Naive thymus-derived CD4-positive, alpha-beta T cell (primary cell): Measurements from ENCODE around the gene ADAMTS17. TPM values are rescaled to one million over a fixed set of nuclear protein-coding genes. Genes with fewer than 3 reads are reported as not detected.
A peak's percentile ranks its signal among the peaks of the same experiment; 100 is the strongest.

Experiments
- ATAC-seq: fragments of 150-1000 bp; cut with Tn5 transposase; 2 replicates; pipeline ENCODE4 v1.10.0; 2021; ENCODE audit warnings: mild to moderate bottlenecking, moderate library complexity
- CTCF ChIA-PET: fragments of 350-600 bp; sonication (Branson Sonifier 250); formaldehyde crosslinking; loops from one replicate; lab custom pipeline; 2021; ENCODE audit warnings: antibody characterized with exemption; lab: Charles Lee
- POLR2A ChIA-PET: fragments of 350-600 bp; sonication (Branson Sonifier 250); formaldehyde crosslinking; loops from one replicate; lab custom pipeline; 2021; ENCODE audit warnings: antibody characterized with exemption, inconsistent platforms; lab: Charles Lee
- DNase-seq, 9 donors: peaks; one replicate each; pipeline versions ENCODE4 v3.0.0 to v3.0.0-alpha.2; 2020 to 2022; ENCODE audit warnings: mixed read lengths in 1 of 9
- H3K27ac ChIP-seq: one replicate; pipeline ENCODE4 v1.7.0; 2013; ENCODE audit warnings: mild to moderate bottlenecking, low read depth, low read length, moderate library complexity
- H3K27me3 ChIP-seq, 2 donors: one replicate each; pipeline ENCODE4 v1.7.0; 2013; ENCODE audit warnings: low read length in 2 of 2, mild to moderate bottlenecking in 2 of 2, moderate library complexity in 2 of 2; ENCODE audit not compliant: control insufficient read depth in 2 of 2, insufficient read depth in 2 of 2
- H3K36me3 ChIP-seq, 3 experiments: 1 replicate in 2 of 3; 2 replicates in 1 of 3; pipeline ENCODE4 v1.7.0; 2013; ENCODE audit warnings: low read length in 3 of 3, mild to moderate bottlenecking in 3 of 3, moderate library complexity in 1 of 3; ENCODE audit not compliant: insufficient read depth in 3 of 3, control insufficient read depth in 2 of 3
- H3K4me1 ChIP-seq, 2 donors: one replicate each; pipeline ENCODE4 v1.7.0; 2013; ENCODE audit warnings: low read length in 2 of 2, mild to moderate bottlenecking in 2 of 2, moderate library complexity in 1 of 2; ENCODE audit not compliant: control insufficient read depth in 2 of 2, insufficient read depth in 2 of 2
- H3K4me3 ChIP-seq: 2 replicates; pipeline ENCODE4 v1.7.0; 2013; ENCODE audit warnings: mild to moderate bottlenecking, low read length
- H3K9me3 ChIP-seq, 3 experiments: 1 replicate in 2 of 3; 2 replicates in 1 of 3; pipeline ENCODE4 v1.7.0; 2013; ENCODE audit warnings: low read length in 3 of 3; ENCODE audit not compliant: control insufficient read depth in 2 of 3
- H3K27ac Mint-ChIP-seq, 9 donors: one replicate each; pipeline ENCODE4 v1.8.0; 2020 to 2022; ENCODE audit warnings: mixed read lengths in 9 of 9, mild to moderate bottlenecking in 8 of 9, moderate library complexity in 5 of 9, inconsistent platforms in 2 of 9
- H3K27me3 Mint-ChIP-seq, 5 donors: one replicate each; pipeline ENCODE4 v1.8.0; 2021 to 2022; ENCODE audit warnings: mixed read lengths in 5 of 5, mild to moderate bottlenecking in 1 of 5
- H3K36me3 Mint-ChIP-seq, 5 donors: one replicate each; pipeline ENCODE4 v1.8.0; 2020 to 2022; ENCODE audit warnings: mixed read lengths in 5 of 5, mild to moderate bottlenecking in 3 of 5, inconsistent platforms in 1 of 5
- H3K4me1 Mint-ChIP-seq, 7 donors: one replicate each; pipeline ENCODE4 v1.8.0; 2020 to 2022; ENCODE audit warnings: mixed read lengths in 7 of 7, mild to moderate bottlenecking in 3 of 7, inconsistent platforms in 1 of 7
- H3K4me3 Mint-ChIP-seq, 10 donors: one replicate each; pipeline ENCODE4 v1.8.0; 2020 to 2022; ENCODE audit warnings: mild to moderate bottlenecking in 10 of 10, mixed read lengths in 10 of 10, moderate library complexity in 6 of 10, inconsistent platforms in 2 of 10
- H3K9me3 Mint-ChIP-seq, 11 donors: one replicate each; pipeline ENCODE4 v1.8.0; 2020 to 2022; ENCODE audit warnings: mixed read lengths in 11 of 11, mild to moderate bottlenecking in 4 of 11, inconsistent platforms in 1 of 11, moderate library complexity in 1 of 11
- intact Hi-C, 2 donors: fragments of 100-400 bp; cut with micrococcal nuclease; formaldehyde crosslinking; loops; one replicate each; pipeline ENCODE4 v1.15.1; 2023
- polyA plus RNA-seq, 2 donors: library from polyadenylated mRNA; unstranded; fragments of 300-500 nt; fragmentation: Illumina TruSeq; gene quantifications; one replicate each; pipeline ENCODE4 v1.2.3, GENCODE V29; 2021
- total RNA-seq, 6 experiments: library from RNA in 5 of 6; stranded (reverse) in 5 of 6; gene quantifications; 1 replicate in 5 of 6; 2 replicates in 1 of 6; pipeline ENCODE4 v1.2.3 and lab custom pipeline; 2021 to 2026

ADAMTS17 gene
- total and polyA plus RNA-seq, 7 experiments from 2014 or later = 1.5 to 13.5 (median 3.2) TPM

- ChIA-PET POLR2A (no interaction called here), CTCF (no interaction called here)
- no peak overlapping the region for H3K27ac ChIP-seq
- H3K36me3 Mint-ChIP-seq = peaks cover 0 to 21% (median 8%) of the 10 kb centered on the region in 5 donors
- peaks cover 6 to 18% of the 10 kb centered on the region in 2 donors for H3K4me1 ChIP-seq
- no peaks in the 10 kb centered on the region for H3K9me3 Mint-ChIP-seq
- no peak for ATAC-seq
- peak overlapping the region in 7 of 9 donors; percentile 32 to 91 (median 56) for H3K27ac Mint-ChIP-seq
- H3K36me3 ChIP-seq = no peaks in the 10 kb centered on the region
- no peaks in the 10 kb centered on the region for H3K27me3 ChIP-seq
- no peak overlapping the region for H3K4me3 ChIP-seq
- H3K27me3 Mint-ChIP-seq = no peaks in the 10 kb centered on the region
- no peak for DNase-seq
- no peaks in the 10 kb centered on the region for H3K9me3 ChIP-seq
- H3K4me1 Mint-ChIP-seq = peaks cover 17 to 65% (median 51%) of the 10 kb centered on the region in 7 donors
- intact Hi-C loops = loop anchor here in 1 of 2 donors (5.0 kb wide), 1 partner anchor 225 kb away; no protein-coding TSS in a partner anchor
- peak overlapping the region in 9 of 10 donors; percentile 54 to 81 (median 62) for H3K4me3 Mint-ChIP-seq
Observed at GRCh38 chr15:100112061-100112420, 229.7 kb downstream of the ADAMTS17 start.

GRCh38 chr15:100111125-100112060, 230.4 kb downstream of the ADAMTS17 start:
- intact Hi-C loops = loop anchor here (2.0 to 5.0 kb wide), 2 partner anchors 226 to 227 kb away; no protein-coding TSS in a partner anchor
- DNase-seq (peak in 5 of 9 donors; percentile 7 to 30 (median 13)), ATAC-seq (peak; percentile 51)
- Histone ChIP-seq H3K9me3 (no peaks in the 10 kb centered on the region), H3K27ac (peak overlapping the region; percentile 18), H3K36me3 (no peaks in the 10 kb centered on the region), H3K4me3 (no peak overlapping the region), H3K27me3 (no peaks in the 10 kb centered on the region), H3K4me1 (peaks cover 6 to 18% of the 10 kb centered on the region in 2 donors)
- peak overlapping the region; percentile 54 to 81 (median 65) for H3K4me3 Mint-ChIP-seq
- peaks cover 17 to 65% (median 51%) of the 10 kb centered on the region in 7 donors for H3K4me1 Mint-ChIP-seq
- CTCF ChIA-PET = interaction anchor here (0.9 kb wide), 1 partner anchor 229 kb away, joined by 4 read pairs; no protein-coding TSS in a partner anchor
- peak overlapping the region in 8 of 9 donors; percentile 1 to 91 (median 53) for H3K27ac Mint-ChIP-seq
- POLR2A ChIA-PET = no interaction called here
- no peaks in the 10 kb centered on the region for H3K27me3 Mint-ChIP-seq
- no peaks in the 10 kb centered on the region for H3K9me3 Mint-ChIP-seq
- peaks cover 0 to 24% (median 8%) of the 10 kb centered on the region in 5 donors for H3K36me3 Mint-ChIP-seq

- Histone ChIP-seq H3K4me3 (no peak overlapping the region), H3K4me1 (peaks cover 6 to 18% of the 10 kb centered on the region in 2 donors), H3K27ac (no peak overlapping the region), H3K27me3 (no peaks in the 10 kb centered on the region), H3K9me3 (no peaks in the 10 kb centered on the region), H3K36me3 (no peaks in the 10 kb centered on the region)
- intact Hi-C loops = loop anchor here (2.0 to 5.0 kb wide), 2 partner anchors 228 to 229 kb away; no protein-coding TSS in a partner anchor
- Mint-ChIP-seq H3K27ac (peak overlapping the region in 1 of 9 donors; percentile 78), H3K4me1 (peaks cover 17 to 58% (median 39%) of the 10 kb centered on the region in 7 donors), H3K9me3 (no peaks in the 10 kb centered on the region), H3K4me3 (peak overlapping the region in 3 of 10 donors; percentile 0 to 61 (median 61)), H3K36me3 (peaks cover 0 to 17% (median 0%) of the 10 kb centered on the region in 5 donors), H3K27me3 (no peaks in the 10 kb centered on the region)
- CTCF ChIA-PET = no interaction called here
- no peak for ATAC-seq
- DNase-seq = no peak
- POLR2A ChIA-PET = no interaction called here
Observed at GRCh38 chr15:100109486-100110035, 232.2 kb downstream of the ADAMTS17 start.

GRCh38 chr15:100108846-100109245, 232.9 kb downstream of the ADAMTS17 start:
- ChIA-PET CTCF (no interaction called here), POLR2A (no interaction called here)
- ATAC-seq = no peak
- no peaks in the 10 kb centered on the region for H3K9me3 Mint-ChIP-seq
- H3K36me3 Mint-ChIP-seq = peaks cover 0 to 19% (median 0%) of the 10 kb centered on the region in 5 donors
- no peaks in the 10 kb centered on the region for H3K36me3 ChIP-seq
- H3K4me3 ChIP-seq = no peak overlapping the region
- no peak for DNase-seq
- H3K4me1 ChIP-seq = peaks cover 6 to 18% of the 10 kb centered on the region in 2 donors
- H3K27me3 ChIP-seq = no peaks in the 10 kb centered on the region
- H3K27ac ChIP-seq = no peak overlapping the region
- H3K4me3 Mint-ChIP-seq = peak overlapping the region in 2 of 10 donors; percentile 43 to 61
- peak overlapping the region in 3 of 9 donors; percentile 14 to 59 (median 14) for H3K27ac Mint-ChIP-seq
- intact Hi-C loops = no loop called here
- no peaks in the 10 kb centered on the region for H3K9me3 ChIP-seq
- peaks cover 17 to 52% (median 34%) of the 10 kb centered on the region in 7 donors for H3K4me1 Mint-ChIP-seq
- H3K27me3 Mint-ChIP-seq = no peaks in the 10 kb centered on the region

GRCh38 chr15:100108346-100108745, 233.4 kb downstream of the ADAMTS17 start:
- H3K4me3 ChIP-seq = no peak overlapping the region
- Mint-ChIP-seq H3K4me3 (no peak overlapping the region), H3K4me1 (peaks cover 17 to 47% (median 31%) of the 10 kb centered on the region in 7 donors), H3K27ac (peak overlapping the region in 1 of 9 donors; percentile 14), H3K9me3 (no peaks in the 10 kb centered on the region), H3K27me3 (no peaks in the 10 kb centered on the region), H3K36me3 (peaks cover 0 to 22% (median 0%) of the 10 kb centered on the region in 5 donors)
- H3K27me3 ChIP-seq = no peaks in the 10 kb centered on the region
- intact Hi-C loops = no loop called here
- H3K36me3 ChIP-seq = no peaks in the 10 kb centered on the region
- H3K9me3 ChIP-seq = no peaks in the 10 kb centered on the region
- H3K27ac ChIP-seq = no peak overlapping the region
- H3K4me1 ChIP-seq = peaks cover 6 to 18% of the 10 kb centered on the region in 2 donors
- ChIA-PET POLR2A (interaction anchor here (0.6 kb wide), 1 partner anchor 1313 kb away, joined by 4 read pairs; no protein-coding TSS in a partner anchor), CTCF (no interaction called here)
- ATAC-seq (no peak), DNase-seq (no peak)

- Histone ChIP-seq H3K27me3 (no peaks in the 10 kb centered on the region), H3K27ac (no peak overlapping the region), H3K9me3 (no peaks in the 10 kb centered on the region), H3K4me3 (no peak overlapping the region), H3K4me1 (peaks cover 6 to 18% of the 10 kb centered on the region in 2 donors), H3K36me3 (no peaks in the 10 kb centered on the region)
- ChIA-PET CTCF (no interaction called here), POLR2A (interaction anchor here (0.6 kb wide), 1 partner anchor 1314 kb away, joined by 4 read pairs; no protein-coding TSS in a partner anchor)
- intact Hi-C loops = no loop called here
- H3K9me3 Mint-ChIP-seq = peaks cover 0 to 2% (median 0%) of the 10 kb centered on the region in 11 donors
- ATAC-seq = no peak
- H3K36me3 Mint-ChIP-seq = peaks cover 0 to 26% (median 0%) of the 10 kb centered on the region in 5 donors
- H3K27ac Mint-ChIP-seq = no peak overlapping the region
- DNase-seq = no peak
- no peaks in the 10 kb centered on the region for H3K27me3 Mint-ChIP-seq
- H3K4me1 Mint-ChIP-seq = peaks cover 17 to 40% (median 31%) of the 10 kb centered on the region in 7 donors
- no peak overlapping the region for H3K4me3 Mint-ChIP-seq
Observed at GRCh38 chr15:100107606-100108225, 234.1 kb downstream of the ADAMTS17 start.
